Osteoblast (primary cell): ENCODE data around the gene TRIM29. TPM values are rescaled to one million over a fixed set of nuclear protein-coding genes. Genes with fewer than 3 reads are reported as not detected.

Experiments used
- DNase-seq: peaks from one replicate; pipeline ENCODE4 v3.0.0; 2011; ENCODE audit warnings: low spot score, mixed read lengths; ENCODE audit not compliant: insufficient read length; ENCODE audit errors: missing footprints
- H2AFZ ChIP-seq: 2 replicates; pipeline ENCODE4 v1.6.0; 2011; ENCODE audit warnings: mild to moderate bottlenecking, low read length
- H3K27ac ChIP-seq: 2 replicates; pipeline ENCODE4 v1.5.1; 2011; ENCODE audit warnings: mild to moderate bottlenecking, low read depth, low read length, moderate library complexity
- H3K27me3 ChIP-seq: 2 replicates; pipeline ENCODE4 v1.6.0; 2012; ENCODE audit warnings: mild to moderate bottlenecking, control low read depth, inconsistent platforms, low read length, moderate library complexity; ENCODE audit not compliant: insufficient read depth
- H3K36me3 ChIP-seq: 2 replicates; pipeline ENCODE4 v1.5.1; 2011; ENCODE audit warnings: mild to moderate bottlenecking, low read length, control low read depth, moderate library complexity; ENCODE audit not compliant: insufficient read depth
- H3K4me1 ChIP-seq: 2 replicates; pipeline ENCODE4 v1.5.1; 2011; ENCODE audit warnings: mild to moderate bottlenecking, low read length, control low read depth, moderate library complexity; ENCODE audit not compliant: insufficient read depth
- H3K4me2 ChIP-seq: 2 replicates; pipeline ENCODE4 v1.6.0; 2011; ENCODE audit warnings: mild to moderate bottlenecking, low read length; ENCODE audit not compliant: insufficient read depth
- H3K4me3 ChIP-seq: fragments of 200-600 bp; sonication (generic); 3 replicates; pipeline ENCODE4 v1.5.1; 2012; ENCODE audit warnings: mild to moderate bottlenecking, low read length, inconsistent platforms; ENCODE audit not compliant: insufficient read depth
- H3K79me2 ChIP-seq: 2 replicates; pipeline ENCODE4 v1.6.0; 2012; ENCODE audit warnings: mild to moderate bottlenecking, low read length, control low read depth, inconsistent platforms; ENCODE audit not compliant: insufficient read depth
- H3K9me3 ChIP-seq: 2 replicates; pipeline ENCODE4 v1.5.1; 2011; ENCODE audit warnings: low read depth, low read length, control low read depth
- H4K20me1 ChIP-seq: 2 replicates; pipeline ENCODE4 v1.6.0; 2012; ENCODE audit warnings: mild to moderate bottlenecking, low read length, control low read depth; ENCODE audit not compliant: insufficient read depth
- CTCF ChIP-seq: IDR thresholded peaks from 2 replicates; pipeline ENCODE4 v1.5.1; 2011; ENCODE audit warnings: mild to moderate bottlenecking, low read depth, low read length, moderate library complexity; ENCODE audit errors: extremely low read depth
- total RNA-seq: library from RNA; depleted of rRNA; stranded (reverse); fragments of >200 nt; gene quantifications from 2 replicates; pipeline ENCODE4 v1.2.3, GENCODE V29; 2012

The TRIM29 gene
- total RNA-seq, 1 donor: 0.36 TPM

GRCh38 chr11:120122924-120123683 is 14.8 kb downstream of the TRIM29 start:
- no peaks in the 10 kb centered on the region for H4K20me1 ChIP-seq
- H3K27ac ChIP-seq: no peak overlapping the region
- no peaks in the 10 kb centered on the region for H3K36me3 ChIP-seq
- H2AFZ ChIP-seq: no peak overlapping the region
- no peaks in the 10 kb centered on the region for H3K9me3 ChIP-seq
- no peak for TF ChIP-seq CTCF
- H3K4me2 ChIP-seq: no peak overlapping the region
- no peaks in the 10 kb centered on the region for H3K79me2 ChIP-seq
- H3K4me1 ChIP-seq: no peaks in the 10 kb centered on the region
- H3K4me3 ChIP-seq: no peak overlapping the region
- DNase-seq: peak; percentile 31
- peaks cover 10% of the 10 kb centered on the region for H3K27me3 ChIP-seq

GRCh38 chr11:120121914-120122473 is 15.9 kb downstream of the TRIM29 start:
- peak; percentile 53 for DNase-seq
- H3K27me3 ChIP-seq: peaks cover 6% of the 10 kb centered on the region
- H3K4me1 ChIP-seq: no peaks in the 10 kb centered on the region
- no peaks in the 10 kb centered on the region for H3K79me2 ChIP-seq
- H3K4me2 ChIP-seq: no peak overlapping the region
- no peaks in the 10 kb centered on the region for H4K20me1 ChIP-seq
- no peak overlapping the region for H2AFZ ChIP-seq
- H3K4me3 ChIP-seq: no peak overlapping the region
- no peak for TF ChIP-seq CTCF
- H3K27ac ChIP-seq: no peak overlapping the region
- no peaks in the 10 kb centered on the region for H3K36me3 ChIP-seq
- no peaks in the 10 kb centered on the region for H3K9me3 ChIP-seq

- no peak overlapping the region for H3K27ac ChIP-seq
- no peaks in the 10 kb centered on the region for H4K20me1 ChIP-seq
- H3K4me1 ChIP-seq: no peaks in the 10 kb centered on the region
- no peak overlapping the region for H2AFZ ChIP-seq
- TF ChIP-seq CTCF: no peak
- H3K4me3 ChIP-seq: no peak overlapping the region
- no peaks in the 10 kb centered on the region for H3K9me3 ChIP-seq
- DNase-seq: no peak
- no peaks in the 10 kb centered on the region for H3K79me2 ChIP-seq
- no peaks in the 10 kb centered on the region for H3K36me3 ChIP-seq
- no peak overlapping the region for H3K4me2 ChIP-seq
- H3K27me3 ChIP-seq: peaks cover 2% of the 10 kb centered on the region
Observed at GRCh38 chr11:120121336-120121735, 16.6 kb downstream of the TRIM29 start.

- DNase-seq: peak; percentile 79
- TF ChIP-seq CTCF: no peak
- Histone ChIP-seq H4K20me1 (no peaks in the 10 kb centered on the region), H2AFZ (no peak overlapping the region), H3K27me3 (peaks cover 2% of the 10 kb centered on the region), H3K4me2 (no peak overlapping the region), H3K36me3 (no peaks in the 10 kb centered on the region), H3K9me3 (no peaks in the 10 kb centered on the region), H3K27ac (no peak overlapping the region), H3K79me2 (no peaks in the 10 kb centered on the region), H3K4me1 (no peaks in the 10 kb centered on the region), H3K4me3 (no peak overlapping the region)
Observed at GRCh38 chr11:120120805-120121335, 17.0 kb downstream of the TRIM29 start.
